ENCODE data around the gene ROCK2. TPM values are rescaled to one million over a fixed set of nuclear protein-coding genes. Genes with fewer than 3 reads are reported as not detected.

Gene ROCK2
- total RNA-seq, 4 donors from 2014 or later: 127 to 571 (median 186) TPM

- TF ChIP-seq CTCF (IDR thresholded peaks at IDR 0.05; ENCODE audit: low read depth): no peak
Observed at GRCh38 chr2:11160731-11161455, 183.5 kb downstream of the ROCK2 start.

GRCh38 chr2:11160256-11160655, 184.2 kb downstream of the ROCK2 start:
- no peak for TF ChIP-seq CTCF (IDR thresholded peaks at IDR 0.05; ENCODE audit: low read depth)

GRCh38 chr2:11159574-11160170, 184.8 kb downstream of the ROCK2 start:
- TF ChIP-seq CTCF (IDR thresholded peaks at IDR 0.05; ENCODE audit: low read depth): no peak

GRCh38 chr2:11158916-11159573, 185.4 kb downstream of the ROCK2 start:
- no peak for TF ChIP-seq CTCF (IDR thresholded peaks at IDR 0.05; ENCODE audit: low read depth)

GRCh38 chr2:11157731-11158130, 186.7 kb downstream of the ROCK2 start:
- TF ChIP-seq CTCF (IDR thresholded peaks at IDR 0.05; ENCODE audit: low read depth): no peak

- TF ChIP-seq CTCF (IDR thresholded peaks at IDR 0.05; ENCODE audit: low read depth): no peak
Observed at GRCh38 chr2:11157296-11157695, 187.1 kb downstream of the ROCK2 start.

- TF ChIP-seq CTCF (IDR thresholded peaks at IDR 0.05; ENCODE audit: low read depth): no peak
Observed at GRCh38 chr2:11156396-11157075, 187.9 kb downstream of the ROCK2 start.

Data from subcutaneous adipose tissue (tissue), 4 donors.